Epithelial cell of proximal tubule (primary cell): ENCODE measurements around the gene SLC5A12. TPM values are rescaled to one million over a fixed set of nuclear protein-coding genes. Genes with fewer than 3 reads are reported as not detected.

Experiments used
- DNase-seq: peaks from one replicate; pipeline ENCODE4 v3.0.0-alpha.2; 2011; ENCODE audit warnings: low read depth
- H3K4me3 ChIP-seq: 2 replicates; pipeline ENCODE4 v1.5.1; 2011; ENCODE audit warnings: low read depth, mild to moderate bottlenecking, low read length
- CTCF ChIP-seq: conservative IDR thresholded peaks from 2 replicates; pipeline ENCODE4 v1.5.1; 2012; ENCODE audit warnings: low read depth, mild to moderate bottlenecking, low read length
- total RNA-seq: library from RNA; depleted of rRNA; stranded (reverse); fragments of >200 nt; gene quantifications from 2 replicates; pipeline ENCODE4 v1.2.3, GENCODE V29; 2015

Gene SLC5A12
- total RNA-seq, 1 donor from 2014 or later = not detected

- no peak for TF ChIP-seq CTCF
- no peak overlapping the region for H3K4me3 ChIP-seq
- DNase-seq = no peak
Observed at GRCh38 chr11:26741036-26741435, 19.2 kb upstream of the SLC5A12 start.

- no peak for DNase-seq
- no peak overlapping the region for H3K4me3 ChIP-seq
- no peak for TF ChIP-seq CTCF
Observed at GRCh38 chr11:26739366-26740073, 17.7 kb upstream of the SLC5A12 start.

- DNase-seq = no peak
- no peak for TF ChIP-seq CTCF
- H3K4me3 ChIP-seq = no peak overlapping the region
Observed at GRCh38 chr11:26734691-26735090, 12.8 kb upstream of the SLC5A12 start.

GRCh38 chr11:26731084-26731456 is 9.2 kb upstream of the SLC5A12 start:
- no peak for DNase-seq
- H3K4me3 ChIP-seq = no peak overlapping the region
- no peak for TF ChIP-seq CTCF

GRCh38 chr11:26730414-26731083 is 8.7 kb upstream of the SLC5A12 start:
- no peak for TF ChIP-seq CTCF
- no peak overlapping the region for H3K4me3 ChIP-seq
- DNase-seq = no peak

- no peak for DNase-seq
- no peak for TF ChIP-seq CTCF
- H3K4me3 ChIP-seq = no peak overlapping the region
Observed at GRCh38 chr11:26729284-26729683, 7.4 kb upstream of the SLC5A12 start.

- no peak for TF ChIP-seq CTCF
- DNase-seq = peak; percentile 6
- H3K4me3 ChIP-seq = no peak overlapping the region
Observed at GRCh38 chr11:26726960-26727359, 5.1 kb upstream of the SLC5A12 start.
